ENCODE measurements around the gene FGD5.

DNA sequence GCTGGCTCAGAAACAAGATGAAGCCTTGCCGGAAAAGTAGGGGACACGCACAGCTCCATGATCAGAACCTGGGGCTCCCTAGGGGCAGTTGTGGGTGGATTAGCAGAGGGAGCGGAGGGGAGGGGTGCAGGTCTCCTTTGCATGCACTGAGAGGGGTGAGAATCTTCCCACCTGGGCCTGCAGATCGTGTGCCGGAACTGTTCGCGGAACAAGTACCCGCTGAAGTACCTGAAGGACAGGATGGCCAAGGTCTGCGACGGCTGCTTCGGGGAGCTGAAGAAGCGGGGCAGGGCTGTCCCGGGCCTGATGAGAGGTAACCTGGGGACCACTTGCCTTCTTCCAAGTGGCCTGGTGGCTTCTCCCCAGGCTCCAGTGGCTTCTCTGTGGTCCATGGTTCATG, 104.1 kb downstream of the FGD5 start:
- TF ChIP-seq, protein P1, sequence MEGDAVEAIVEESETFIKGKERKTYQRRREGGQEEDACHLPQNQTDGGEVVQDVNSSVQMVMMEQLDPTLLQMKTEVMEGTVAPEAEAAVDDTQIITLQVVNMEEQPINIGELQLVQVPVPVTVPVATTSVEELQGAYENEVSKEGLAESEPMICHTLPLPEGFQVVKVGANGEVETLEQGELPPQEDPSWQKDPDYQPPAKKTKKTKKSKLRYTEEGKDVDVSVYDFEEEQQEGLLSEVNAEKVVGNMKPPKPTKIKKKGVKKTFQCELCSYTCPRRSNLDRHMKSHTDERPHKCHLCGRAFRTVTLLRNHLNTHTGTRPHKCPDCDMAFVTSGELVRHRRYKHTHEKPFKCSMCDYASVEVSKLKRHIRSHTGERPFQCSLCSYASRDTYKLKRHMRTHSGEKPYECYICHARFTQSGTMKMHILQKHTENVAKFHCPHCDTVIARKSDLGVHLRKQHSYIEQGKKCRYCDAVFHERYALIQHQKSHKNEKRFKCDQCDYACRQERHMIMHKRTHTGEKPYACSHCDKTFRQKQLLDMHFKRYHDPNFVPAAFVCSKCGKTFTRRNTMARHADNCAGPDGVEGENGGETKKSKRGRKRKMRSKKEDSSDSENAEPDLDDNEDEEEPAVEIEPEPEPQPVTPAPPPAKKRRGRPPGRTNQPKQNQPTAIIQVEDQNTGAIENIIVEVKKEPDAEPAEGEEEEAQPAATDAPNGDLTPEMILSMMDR (IDR thresholded peaks at IDR 0.05): no peak
- no peak for TF ChIP-seq ZFX (IDR thresholded peaks at IDR 0.05; ENCODE audit: borderline replicate concordance)
